Myocyte (in vitro differentiated cells): ENCODE data around the gene WNK2. TPM values are rescaled to one million over a fixed set of nuclear protein-coding genes. Genes with fewer than 3 reads are reported as not detected.

Source experiments
- DNase-seq: peaks from one replicate; pipeline ENCODE4 v3.0.0-alpha.2; 2012; ENCODE audit warnings: low read depth
- total RNA-seq: library from RNA; depleted of rRNA; stranded (reverse); fragments of >200 nt; gene quantifications from 2 replicates; pipeline ENCODE4 v1.2.3, GENCODE V29; 2014

The WNK2 gene
- total RNA-seq, 1 donor from 2014 or later, result not detected

DNA sequence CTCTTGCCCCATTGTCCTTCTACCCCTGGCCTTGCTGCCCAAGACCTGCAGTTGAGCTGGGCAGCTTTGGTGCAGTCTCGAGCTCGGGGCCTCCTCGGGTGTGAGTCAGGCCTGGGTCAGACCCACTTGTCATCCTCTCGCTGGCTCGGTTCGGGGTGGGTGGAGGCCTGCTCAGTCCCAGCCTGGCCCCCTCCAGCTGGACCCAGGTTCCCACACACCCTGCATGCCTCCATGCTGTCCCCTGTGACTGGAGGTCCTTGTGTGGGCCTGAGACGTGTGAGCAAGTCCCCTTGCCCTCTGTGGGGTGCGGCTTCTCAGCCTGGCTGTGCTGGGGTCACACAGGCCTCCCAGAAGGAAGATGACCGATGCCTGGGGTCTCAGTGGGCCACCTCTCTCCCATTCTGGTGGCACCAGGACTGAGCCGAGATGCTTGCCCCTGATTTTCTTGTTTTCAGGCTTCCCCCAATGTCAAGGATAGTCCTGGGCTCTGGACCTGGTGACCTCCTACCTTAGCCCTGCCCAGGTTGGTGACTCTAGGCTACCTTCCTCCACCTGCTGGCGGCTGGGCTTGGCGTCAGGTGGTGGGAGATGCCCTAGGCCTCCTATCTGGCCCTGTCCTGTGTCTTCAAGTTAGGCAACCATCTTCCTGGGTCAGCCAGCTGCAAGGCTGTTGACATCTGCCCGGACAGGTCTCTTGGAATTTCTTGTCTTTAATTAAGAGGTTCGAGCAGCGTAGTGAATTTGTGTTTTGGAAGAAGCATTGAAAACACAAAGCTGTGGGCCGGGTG lies 15.1 kb downstream of the WNK2 start:
- DNase-seq, result no peak

- DNase-seq, result no peak
These were observed 16.5 kb downstream of the WNK2 start for GRCh38 chr9:93200449-93200742.

- DNase-seq, result no peak
These were observed 17.0 kb downstream of the WNK2 start for GRCh38 chr9:93200989-93201334.

DNA sequence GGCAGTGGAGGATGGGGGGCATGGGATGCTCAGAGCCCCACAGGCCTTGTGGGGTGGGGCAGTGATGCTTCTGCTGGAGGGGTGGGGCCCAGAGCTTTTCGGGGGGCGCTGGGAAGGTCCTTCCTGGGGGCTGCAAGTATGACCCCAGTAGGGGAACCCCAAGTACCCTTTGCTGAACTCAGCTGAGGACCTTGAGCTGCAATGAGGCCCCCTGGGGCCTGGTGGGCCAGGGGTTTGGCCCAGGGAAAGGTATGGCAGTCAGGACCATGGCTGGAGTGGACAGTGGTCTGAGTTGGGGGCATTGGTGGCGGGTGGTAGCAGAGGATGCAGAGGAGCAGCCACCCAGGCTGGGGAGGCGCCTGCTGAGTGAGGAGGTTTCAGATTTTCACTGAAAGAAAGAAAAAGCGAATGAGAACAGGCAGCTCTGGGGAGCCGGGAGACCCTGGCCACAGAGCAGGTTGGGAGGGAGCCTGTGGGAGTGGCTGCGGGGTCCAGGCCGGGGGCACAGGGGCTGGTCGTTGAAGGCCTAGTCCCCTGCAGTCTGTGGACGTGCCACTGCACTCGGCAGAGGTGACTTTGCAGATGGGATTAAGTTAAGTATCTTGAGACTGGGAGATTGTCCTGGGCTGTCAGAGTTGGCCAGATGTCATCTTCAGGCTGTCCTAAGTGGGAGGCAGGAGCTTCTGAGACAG lies 19.2 kb downstream of the WNK2 start:
- DNase-seq, result no peak

- no peak for DNase-seq
These were observed 20.0 kb downstream of the WNK2 start for GRCh38 chr9:93203718-93204469.

DNA sequence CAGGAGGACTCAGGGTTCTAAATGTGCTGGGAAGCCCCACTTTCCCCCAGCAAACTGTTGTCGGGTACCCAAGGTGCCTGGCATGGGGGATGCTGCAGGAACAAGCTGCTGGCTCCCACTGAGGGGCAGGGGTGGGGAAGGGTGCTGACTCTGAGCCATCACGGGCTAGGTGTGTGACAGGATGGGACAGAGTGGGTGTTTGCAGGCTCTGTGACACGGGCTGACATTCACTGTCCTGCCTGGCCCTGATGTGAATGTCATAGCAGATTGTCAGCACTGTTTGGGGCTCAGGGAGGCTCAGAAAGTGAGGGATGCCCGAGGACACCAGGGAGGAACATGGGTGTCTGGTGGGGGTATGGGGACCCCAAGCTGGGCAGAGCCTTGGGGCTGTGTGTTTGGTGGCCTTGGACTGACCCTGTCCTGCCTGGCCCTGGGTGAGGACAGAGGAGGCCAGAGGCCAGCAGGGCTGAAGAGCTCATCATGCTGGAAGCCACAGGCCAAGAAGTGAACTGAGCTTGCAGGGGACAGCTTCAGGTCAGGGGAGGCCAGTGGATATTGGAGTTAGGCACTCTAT lies 20.6 kb downstream of the WNK2 start:
- DNase-seq, result no peak

- DNase-seq, result peak; percentile 52
These were observed 21.3 kb downstream of the WNK2 start for GRCh38 chr9:93205045-93205768.

DNA sequence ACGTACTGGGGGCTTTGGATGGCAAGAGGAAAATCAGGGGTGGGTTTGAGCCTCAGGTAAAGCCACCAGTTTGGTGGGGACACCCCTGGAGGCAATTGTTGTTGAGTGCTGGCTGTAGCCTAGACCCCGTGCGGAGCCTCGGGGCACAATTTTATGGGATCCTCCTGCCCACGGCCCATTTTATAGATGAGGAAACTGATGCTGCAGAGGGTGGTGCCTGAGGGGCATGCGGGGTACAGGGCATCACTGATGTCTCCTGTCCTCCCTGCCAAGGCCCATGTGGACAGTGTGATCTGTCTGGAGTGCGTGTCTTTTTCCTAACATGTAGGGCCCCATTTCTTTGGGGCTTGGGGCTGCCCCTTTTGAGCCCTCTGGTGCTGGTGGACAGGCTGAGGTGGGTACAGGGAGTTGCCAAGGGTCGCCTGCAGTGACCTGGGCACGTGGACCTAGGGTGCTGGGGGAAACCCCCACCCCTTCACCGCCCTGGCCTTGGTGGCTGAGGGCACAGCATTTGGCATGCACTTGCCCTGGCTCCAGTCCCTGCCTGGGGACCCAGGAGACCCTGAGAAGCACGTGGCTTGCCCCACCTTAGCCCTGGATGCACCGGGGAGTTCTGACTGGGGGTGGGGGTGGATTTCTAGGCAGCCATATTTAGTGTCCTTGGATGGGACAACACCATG lies 22.1 kb downstream of the WNK2 start:
- no peak for DNase-seq

- no peak for DNase-seq
These were observed 22.7 kb downstream of the WNK2 start for GRCh38 chr9:93206576-93207155.

DNA sequence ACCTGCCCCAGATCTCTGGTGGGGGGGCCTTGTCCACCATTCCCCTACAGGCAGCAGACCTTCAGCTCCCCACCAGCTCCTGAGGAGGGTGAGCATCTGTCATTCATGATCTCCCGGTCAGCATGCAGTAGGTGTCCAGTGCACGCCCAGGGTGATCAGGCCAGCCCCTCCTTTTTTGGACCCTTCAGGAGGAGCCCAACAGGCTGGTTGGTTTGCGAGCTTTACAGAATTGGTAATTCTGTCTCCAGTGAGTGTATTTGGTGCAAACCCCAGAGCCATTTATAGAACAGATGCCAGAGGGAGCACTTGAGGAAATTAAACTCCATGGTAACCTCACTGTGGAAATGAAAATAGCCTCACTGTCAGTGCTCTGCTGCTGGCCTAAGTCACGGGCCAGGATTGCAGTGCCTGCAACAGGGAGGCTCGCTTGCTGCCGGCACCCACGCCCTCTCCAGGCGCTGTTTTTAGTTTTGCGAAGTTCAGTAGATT lies 23.4 kb downstream of the WNK2 start:
- peak; percentile 70 for DNase-seq

DNA sequence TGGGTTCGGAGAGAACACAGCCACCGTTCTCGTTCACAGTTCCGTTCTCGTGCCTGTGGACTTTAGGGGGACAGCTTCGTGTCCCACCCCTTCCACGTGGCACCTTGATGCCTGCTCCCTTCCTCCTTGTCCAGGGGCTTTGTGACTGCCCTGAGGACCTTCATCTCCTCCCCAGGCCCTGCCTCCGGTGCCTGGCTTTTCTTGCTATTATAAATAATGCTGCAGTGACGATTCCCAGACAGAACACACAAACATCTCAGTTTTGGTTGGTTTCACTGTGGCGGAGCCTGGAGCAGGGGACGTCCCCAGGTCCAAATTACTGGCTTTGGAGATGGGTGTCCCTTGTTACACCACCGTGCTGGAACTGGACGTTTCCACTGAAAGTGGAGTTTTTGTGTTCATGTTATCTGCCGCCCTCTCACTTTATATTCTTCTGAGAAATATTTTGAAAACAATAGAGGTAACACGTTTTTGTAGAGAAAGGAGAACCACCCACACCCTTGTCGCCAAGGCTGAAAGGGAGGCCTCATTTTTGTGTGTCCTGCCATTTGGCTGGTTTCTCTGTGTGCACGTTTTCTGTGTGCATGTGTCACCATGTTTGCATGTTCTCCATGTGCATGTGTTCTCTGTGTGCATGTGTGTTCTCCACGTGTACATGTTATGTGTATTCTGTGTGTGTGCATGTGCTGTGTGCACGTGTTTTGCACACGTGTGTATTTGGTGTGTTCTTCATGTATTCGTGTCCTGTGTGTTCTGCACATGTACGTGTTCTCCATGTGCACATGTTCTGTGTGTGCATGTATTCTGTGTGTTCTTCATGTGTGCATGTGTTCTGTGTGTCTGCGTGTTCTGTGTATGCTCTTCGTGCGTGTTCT lies 24.2 kb downstream of the WNK2 start:
- DNase-seq, result no peak

DNA sequence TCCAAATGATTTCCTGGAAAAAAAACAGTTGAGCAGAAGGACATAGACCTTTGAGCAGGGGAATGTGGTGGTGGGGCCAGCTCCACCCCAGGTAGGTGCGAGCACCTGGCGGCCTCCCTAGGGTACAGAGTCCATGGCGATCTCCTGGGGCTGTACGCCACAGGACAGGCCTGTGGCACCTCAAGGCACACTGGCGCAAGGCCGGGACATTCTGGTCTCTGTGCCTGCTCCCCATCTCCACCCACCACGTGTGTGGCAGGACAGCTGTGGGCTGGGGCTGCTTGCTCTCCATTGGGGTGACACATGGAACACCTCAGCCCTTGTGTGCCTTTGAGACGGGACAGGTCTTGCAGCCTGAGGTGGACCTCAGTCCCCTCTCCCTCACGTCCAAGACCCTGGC lies 25.2 kb downstream of the WNK2 start:
- no peak for DNase-seq

GRCh38 chr9:93209576-93210323 lies 25.8 kb downstream of the WNK2 start:
- no peak for DNase-seq

GRCh38 chr9:93210324-93210973 lies 26.5 kb downstream of the WNK2 start:
- no peak for DNase-seq

DNA sequence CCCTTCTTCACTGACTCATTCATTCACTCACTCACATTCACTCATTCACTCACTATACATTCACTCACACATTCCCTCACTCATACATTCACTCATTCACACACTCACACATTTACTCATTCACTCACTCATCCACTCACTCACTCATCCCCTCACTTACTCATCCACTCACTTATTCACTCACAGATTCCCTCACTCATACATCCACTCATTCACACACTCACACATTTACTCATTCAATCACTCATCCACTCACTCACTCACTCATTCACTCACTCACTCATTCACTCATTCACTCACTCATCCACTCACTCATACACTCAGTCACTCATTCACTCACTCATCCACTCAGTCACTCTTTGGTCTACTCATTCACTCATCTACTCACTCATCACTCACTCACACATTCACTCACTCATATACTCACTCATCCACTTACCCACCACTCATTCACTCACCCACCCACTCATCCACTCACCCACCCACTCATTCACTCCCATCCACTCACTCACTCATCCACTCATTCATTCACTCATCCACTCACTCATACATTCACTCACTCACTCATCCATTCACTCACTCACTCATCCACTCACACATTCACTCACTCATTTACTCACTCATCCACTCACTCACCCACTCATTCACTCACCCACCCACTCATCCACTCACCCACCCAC lies 27.2 kb downstream of the WNK2 start:
- DNase-seq, result no peak

- no peak for DNase-seq
These were observed 27.7 kb downstream of the WNK2 start for GRCh38 chr9:93211654-93212001.

- DNase-seq, result no peak
These were observed 28.5 kb downstream of the WNK2 start for GRCh38 chr9:93212409-93212808.

DNA sequence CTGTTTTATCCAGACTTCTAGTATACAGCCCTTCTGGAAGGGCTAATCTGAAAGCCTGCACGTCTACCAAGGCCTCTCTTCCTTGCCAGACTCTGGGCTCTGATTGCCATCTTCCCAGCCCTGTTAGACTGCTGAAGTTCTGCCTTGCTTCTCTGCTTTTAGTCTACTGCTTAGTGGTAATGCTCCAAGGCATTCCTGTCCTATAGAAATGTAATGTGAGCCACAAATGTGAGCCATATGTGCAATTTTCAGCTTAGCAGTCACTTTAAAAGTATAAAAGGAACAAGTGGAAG lies 32.1 kb downstream of the WNK2 start:
- no peak for DNase-seq
